Suppressor macrophage treated with lipopolysaccharide for 4 hours (primary cell): ENCODE results near the gene DDAH1.

Experiments
- DNase-seq: peaks from one replicate; pipeline ENCODE4 v3.0.0-alpha.2; 2020

DDAH1 gene

DNA sequence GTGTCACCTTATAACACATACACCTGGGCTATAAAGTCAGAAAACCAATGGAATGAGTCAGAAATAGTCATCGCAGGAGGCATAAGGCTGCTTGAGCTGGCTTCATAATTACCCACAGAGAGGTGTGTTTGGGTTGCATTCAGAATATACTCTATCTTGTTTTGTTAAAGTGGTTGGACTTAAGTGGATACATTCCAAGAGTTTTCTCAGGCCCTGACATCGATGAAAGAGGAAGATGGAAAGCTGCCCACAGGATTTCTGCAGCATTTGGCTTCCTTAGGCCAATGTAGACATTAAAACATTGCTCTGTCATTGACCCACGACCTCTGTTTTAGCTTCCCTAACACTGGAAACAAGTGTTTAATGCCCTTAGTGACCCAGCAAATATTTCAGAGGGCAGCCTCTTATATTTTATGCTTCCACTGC, 169.9 kb downstream of the DDAH1 start:
- DNase-seq, result no peak

DNA sequence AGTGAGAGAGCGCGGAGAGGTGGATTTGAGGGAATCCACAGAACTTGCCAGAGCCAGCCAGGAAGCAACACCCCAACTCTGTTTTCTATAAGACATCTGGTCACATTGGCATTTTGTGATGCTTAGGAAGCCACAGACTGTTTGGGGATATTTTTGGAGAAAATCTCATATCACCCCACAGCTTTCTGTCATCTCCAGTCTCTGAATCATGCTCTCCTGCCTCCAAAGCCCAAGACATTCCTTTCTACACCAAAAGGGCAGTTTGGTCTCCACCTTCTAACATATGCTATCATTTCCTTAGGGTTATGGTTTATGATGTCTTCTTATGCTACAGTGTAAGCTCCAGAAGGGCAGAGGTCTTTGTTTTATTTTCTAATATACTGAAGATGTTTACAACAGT, 174.1 kb downstream of the DDAH1 start:
- no peak for DNase-seq

DNA sequence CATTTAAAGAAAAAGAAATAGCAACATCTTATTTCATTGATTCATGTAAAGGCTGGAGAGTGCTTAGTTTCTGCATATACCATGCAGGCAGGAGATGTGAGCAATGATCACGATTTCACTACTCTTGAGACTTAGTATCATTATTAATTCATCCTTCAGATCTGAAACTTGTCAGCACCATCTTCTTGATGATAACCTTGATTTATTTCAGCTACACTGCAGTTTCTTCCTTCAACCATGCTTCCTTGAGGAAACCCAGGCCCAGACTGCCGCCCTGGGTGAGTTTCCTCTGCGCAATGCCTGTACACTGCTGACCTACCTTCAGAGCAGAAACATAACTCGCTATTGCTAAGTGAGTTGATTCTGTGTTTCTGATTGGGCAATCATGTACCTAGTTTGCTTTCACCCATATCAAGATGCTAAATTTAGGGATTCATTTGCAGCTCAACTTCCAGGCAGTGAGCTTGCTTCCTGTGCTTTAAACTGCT, 175.1 kb downstream of the DDAH1 start:
- DNase-seq, result no peak

DNA sequence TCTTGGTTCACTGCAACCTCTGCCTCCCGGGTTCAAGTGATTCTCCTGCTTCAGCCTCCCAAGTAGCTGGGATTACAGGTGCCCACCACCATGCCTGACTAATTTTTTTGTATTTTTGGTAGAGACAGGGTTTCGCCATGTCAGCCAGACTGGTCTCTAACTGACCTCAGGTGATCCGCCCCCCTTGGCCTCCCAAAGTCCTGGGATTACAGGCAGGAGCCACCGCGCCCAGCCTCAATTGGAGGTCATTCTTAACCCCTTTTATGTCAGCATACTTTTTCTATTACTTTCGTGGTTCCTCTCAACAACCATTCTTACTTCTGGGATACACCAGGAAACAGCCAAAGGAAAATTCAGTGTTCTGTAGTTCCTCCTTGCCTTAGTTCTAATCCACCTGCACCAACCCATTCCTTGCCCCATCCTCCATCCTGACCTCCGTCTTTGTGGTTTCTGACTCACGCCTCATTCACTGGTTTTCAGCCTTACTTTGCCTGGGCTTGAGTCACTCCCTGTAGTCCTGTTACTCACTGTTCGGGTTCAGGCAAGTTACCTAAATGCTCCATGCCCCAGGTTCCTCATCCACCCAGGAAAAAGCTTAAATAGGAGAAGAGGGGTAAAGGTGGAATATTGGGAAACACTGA, 175.6 kb downstream of the DDAH1 start:
- peak; percentile 11 for DNase-seq

DNA sequence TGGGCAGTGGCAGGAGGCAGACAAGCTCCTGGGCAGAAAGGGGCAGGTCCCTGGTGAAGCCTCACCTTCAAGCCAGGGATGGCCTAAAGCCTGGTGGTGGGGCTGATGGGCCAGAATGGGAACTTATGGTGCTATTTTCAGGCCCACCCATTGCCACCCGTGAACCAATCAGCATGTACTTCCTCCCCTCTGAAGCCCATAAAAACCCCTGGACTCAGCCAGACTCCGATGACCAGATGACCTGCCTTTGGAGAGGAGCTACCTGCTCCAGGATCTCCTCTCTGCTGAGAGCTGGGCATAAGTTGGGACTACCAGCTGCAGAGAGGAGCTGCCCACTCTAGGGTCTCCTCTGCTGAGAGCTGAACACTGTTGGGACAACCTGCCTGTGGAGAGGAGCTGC, 180.8 kb downstream of the DDAH1 start:
- DNase-seq, result no peak

DNA sequence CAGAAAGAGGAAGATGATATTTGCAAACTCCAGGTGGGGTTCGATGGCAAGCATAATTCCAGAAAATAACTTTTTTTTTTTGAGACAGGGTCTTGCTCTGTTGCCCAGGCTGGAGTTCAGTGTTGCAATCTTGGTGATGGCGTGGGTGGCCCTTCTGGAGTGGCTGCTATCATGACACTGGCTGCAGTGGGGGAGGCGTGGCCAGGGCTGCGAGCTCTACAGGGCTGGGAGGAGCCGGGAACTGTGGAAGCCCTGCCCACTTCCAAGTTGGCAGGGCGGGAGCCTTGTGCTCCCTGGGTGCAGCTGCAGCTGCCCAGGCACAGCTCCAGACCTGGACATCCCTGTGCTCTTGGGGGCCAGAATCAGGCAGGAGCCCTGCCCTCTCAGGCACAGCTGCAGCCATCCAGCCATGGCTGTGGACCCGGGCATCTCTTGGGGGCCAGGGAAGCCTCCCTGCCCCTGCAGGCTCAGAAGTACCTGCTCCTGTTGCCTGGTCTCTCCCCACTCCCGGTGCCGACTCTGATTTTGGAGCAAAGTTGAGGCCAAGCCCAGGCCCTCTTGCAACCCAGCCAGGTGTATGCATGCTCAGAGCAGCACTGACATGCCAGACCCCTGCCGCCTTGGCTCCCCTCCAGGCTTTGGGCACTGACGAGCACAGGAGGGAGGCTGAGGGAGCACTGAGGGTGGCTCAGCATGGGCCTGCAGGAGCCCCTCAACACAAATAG, 181.3 kb downstream of the DDAH1 start:
- DNase-seq, result no peak

DNA sequence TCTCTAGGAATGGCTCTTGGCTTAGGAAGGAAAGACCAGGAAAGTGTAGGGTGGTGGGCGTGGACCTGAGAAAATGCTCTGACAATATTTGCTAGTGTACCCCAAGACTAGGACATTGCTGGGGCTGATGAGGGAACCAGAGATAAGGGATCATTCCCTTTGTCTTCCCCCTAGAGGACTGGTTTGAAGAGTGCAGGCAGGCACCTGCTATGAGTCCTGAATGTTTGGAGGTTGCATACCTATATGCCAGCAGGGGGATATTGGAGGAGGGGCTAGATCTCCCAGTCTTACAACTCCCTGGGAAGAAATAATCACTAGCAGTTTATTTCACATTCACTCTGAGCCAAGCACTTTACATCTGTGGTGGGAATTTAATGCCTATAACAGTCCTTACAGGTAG, 182.5 kb downstream of the DDAH1 start:
- DNase-seq, result no peak

DNA sequence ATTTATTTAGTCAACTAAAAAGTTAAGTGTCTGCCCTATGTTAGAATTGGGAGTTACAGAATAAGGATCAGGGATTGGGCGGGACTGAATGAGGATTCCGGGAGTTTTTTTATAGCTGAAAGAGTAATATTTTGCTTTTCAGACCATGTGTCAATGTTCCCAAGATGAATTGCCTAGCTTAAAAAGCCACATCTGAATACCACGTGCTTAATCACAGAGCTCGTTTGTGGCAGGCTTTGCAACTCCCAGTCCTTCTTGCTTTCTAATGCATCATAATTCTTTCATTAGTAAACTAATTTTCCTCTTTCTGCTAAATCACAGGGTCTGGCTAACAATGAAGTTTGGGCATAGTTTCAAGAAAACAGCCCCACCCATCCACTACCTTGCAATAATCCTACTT, 184.3 kb downstream of the DDAH1 start:
- no peak for DNase-seq

DNA sequence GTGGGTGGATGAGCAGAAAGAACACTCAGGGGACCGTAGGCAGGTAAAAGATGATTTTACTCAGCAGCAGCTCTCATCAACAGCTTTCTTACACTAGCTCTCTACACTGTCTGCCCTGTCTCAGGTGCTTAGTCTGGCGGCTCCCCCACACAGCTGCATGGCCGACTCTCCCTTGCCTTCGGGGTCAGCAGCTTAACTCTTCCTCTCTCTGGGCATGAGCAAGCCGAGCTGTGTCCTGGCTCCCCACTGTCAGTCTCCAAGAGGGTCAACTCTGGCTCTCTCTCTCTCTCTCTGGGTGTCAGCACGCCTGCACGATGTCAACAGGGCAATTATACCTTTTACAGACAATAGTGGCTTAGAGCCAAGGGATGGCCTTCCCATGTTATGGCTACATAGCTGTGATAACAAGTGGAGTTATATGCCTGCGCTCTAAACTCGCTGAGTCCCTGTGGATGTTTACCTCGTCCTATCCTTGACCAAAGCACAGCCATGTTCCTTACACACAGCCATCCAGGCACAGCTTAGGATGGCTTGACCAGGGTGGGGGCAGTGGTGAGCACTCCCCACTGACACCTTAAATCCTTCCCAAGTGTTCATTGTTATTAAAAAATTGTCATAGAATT, 185.4 kb downstream of the DDAH1 start:
- DNase-seq, result no peak

DNA sequence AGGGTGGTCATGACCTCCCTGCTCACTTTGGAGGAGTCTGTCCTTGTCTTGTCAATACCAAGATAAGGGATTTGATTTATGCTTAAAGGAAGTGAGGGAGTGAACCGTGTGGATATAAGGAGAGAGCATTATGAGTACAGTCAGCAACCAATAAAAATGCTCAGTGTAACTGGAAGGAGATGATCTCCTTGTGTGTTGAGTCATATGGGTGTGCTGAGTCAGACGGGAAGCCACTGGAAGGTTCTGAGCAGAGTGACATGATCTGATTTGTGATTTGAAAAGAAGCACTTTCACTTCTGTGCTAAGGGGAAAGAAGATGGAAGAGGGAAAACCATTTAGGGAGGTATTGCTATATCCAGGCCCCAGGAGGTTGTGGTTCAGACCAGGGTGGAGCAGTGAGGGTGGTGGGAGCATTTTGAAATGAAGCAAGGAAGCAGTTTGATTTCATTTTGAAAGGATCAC, 186.1 kb downstream of the DDAH1 start:
- DNase-seq, result peak; percentile 90

DNA sequence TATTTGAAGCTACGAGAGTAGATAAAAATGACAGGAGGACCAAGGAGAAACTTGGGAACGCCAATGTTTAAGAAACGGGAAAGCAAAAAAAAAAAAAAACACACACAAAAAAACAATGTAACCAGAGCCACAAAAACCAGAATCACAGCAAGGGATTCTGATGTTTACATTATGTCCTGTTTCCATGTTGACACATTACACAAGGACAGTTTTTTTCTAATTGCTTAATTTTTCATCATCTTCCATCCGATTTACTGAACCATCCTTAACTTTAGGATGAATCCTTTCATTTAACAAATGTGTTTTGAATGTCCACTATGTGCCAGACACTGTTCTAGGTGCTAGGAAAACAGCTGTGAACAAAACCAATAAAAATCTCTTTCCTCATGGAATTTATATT, 187.2 kb downstream of the DDAH1 start:
- no peak for DNase-seq

DNA sequence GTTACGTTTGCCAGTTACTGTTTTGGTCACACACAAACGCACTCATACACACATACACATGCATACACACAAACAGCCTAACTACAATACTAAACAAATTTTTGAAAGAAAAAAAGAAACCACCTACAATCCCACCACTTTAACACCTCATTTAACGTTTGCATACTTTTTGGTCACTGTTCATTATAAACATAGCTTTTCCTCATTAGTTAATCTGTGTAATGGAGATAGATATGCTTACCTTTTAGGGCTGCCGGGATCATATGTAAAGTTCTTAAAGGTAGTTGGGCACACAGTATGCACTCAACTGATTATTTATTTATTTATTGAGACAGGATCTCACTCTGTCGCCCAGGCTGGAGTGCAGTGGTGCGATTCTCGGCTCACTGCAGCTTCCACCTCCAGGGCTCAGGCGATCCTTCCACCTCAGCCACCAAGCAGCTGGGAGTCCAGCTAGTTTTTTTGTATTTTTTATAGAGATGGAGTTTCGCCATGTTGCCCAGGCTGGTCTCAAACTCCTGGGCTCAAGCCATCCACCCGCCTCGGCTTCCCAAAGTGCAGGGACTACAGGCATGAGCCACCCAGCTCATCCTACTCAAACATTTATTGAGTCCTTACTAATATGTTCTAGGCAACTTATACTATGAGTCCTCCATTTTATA, 187.8 kb downstream of the DDAH1 start:
- no peak for DNase-seq

DNA sequence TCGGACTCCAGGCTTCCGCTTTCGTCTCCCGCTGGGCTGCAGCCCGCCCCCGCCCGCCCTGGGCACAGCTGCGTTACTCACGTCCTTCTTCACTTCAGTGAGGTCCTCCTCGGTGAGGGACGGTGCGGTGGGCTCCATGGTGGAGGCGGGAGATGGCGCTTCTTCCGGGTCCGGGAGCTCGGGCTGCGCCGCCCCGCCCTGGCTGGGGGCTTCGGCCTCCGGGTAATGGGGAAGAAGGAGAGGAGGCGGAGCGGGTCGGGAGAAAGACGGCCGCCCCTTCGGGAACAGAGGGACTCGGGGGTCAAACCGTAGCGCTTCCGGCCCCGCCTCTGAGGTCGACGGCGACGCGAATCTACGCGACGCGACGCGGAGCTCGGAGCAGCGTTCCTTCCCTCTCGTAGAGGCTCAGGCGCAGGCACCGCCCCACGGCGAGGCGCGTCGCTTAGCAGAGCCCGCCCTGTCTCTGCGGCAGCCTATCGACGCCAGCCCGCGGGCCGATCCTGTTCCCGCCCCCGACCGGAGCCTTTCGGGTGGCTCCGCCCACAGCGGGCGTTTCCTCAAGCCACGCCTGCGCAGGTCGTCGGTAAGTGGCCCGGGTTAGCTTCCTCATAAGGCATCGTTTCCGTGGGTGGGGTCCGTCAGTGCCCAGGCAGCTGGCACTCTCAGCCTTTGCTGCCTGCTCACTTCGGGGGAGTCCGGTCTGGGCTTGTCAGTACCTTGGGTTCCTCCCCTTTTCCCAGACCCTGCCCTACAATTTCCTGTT, 188.6 kb downstream of the DDAH1 start, which contains the start of gene BCL10:
BCL10 (minus strand) TSS at position 418 of the 763 bp plus-strand sequence; CDS start at position 138, 280 bp downstream.
- DNase-seq, result peak; percentile 100

DNA sequence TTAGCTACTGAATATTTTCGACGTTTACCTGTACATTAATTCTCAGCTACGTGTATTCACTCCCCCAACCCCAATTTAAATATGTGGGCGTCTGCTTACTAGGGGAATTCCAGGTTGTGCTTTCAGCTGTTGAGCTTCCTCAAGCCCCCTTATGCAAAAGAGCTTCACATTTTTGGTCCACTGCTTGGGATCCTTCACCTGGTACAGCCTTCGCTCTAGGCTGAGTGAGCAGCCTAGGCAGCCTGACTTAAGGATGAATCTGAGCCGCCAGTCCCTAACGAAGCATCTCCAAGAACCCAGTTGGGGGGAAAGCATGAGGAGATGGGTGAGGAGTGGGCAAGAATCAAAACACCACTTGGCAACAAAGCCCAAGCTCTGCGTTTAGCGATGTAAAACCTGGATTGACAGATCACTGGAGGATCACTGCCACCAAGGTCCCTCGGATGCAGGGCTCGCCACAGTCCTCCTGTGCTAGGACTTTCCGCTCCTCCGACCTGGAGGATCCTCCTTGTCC, 189.2 kb downstream of the DDAH1 start:
- DNase-seq, result peak; percentile 38

DNA sequence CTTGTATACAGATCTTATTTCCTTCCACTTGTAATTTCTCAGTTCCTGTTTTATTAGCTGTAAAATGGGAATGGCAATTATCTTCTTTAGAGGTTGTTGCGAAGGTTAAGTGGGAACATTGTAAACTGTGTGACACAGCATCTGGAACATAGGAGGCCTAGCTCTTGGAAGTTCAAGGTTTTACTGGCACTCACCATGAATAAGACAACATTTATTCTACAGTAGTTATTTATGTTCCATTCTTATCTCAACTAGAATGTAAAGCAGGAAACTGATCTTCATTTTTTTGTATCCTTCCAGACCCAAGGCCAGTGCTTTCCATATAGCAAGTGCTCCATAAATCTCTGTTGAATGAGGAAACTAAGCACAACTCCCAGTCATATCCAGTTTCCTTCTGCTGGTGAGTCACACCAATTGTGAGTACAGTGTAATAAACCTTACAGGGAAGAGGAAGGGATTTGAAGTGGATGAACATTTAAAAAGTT, 189.9 kb downstream of the DDAH1 start:
- peak; percentile 74 for DNase-seq

DNA sequence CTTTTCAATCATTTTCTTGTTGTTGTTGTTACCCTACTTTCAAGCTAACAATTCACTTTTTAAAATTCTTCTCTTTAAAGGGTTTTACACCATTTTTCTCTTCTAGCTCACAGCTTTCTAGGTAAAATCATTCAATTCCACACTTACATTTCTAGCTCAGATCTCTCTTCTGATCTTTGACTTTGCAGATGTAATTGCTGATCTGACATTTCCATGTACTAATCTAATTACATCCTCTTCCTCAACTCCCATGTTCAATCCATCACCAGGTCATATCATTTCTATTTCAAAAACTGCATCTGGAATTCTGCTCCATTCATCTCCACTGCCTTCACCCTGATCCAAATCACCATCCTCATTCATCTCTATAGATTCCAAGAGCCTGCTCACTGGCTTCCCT, 191.6 kb downstream of the DDAH1 start:
- DNase-seq, result no peak

DNA sequence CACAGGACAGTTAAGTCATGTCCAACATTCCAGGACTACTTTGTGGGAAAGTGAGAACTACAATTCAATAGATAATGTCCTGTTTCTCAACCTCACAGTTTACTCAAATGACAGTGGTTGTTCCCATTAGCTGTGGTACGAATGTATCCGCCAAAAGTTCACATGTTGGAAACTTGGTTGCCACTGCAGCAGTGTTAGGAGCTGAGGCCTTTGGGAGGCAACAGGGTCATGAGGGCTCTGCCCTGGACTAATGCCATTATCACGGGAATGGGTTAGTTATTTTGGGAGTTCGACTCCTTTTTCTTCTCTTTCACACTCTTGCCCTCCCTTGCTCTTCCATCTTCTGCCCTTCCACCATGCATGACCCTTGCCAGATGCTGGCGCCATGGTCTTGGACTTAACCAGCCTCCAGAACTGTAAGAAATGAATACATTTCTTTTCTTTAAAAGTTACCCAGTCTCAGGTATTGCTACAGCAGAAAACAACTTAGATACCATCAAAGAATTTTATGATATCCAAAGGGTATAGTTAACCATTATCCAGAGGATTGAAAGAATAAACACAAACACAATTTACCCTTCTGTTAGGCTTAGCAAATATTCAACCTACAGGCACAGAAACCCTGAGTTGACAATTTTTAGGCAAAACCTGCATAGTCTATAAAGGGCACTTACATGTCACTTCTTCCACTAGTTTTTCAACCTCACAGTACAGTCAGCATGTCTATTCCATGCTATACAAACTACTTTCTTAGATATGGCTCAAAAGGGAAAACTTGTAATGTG, 196.0 kb downstream of the DDAH1 start:
- DNase-seq, result no peak
